RKO (cell line): ENCODE results near the gene SPTAN1.

ENCODE experiments used
- DNase-seq: peaks from one replicate; pipeline ENCODE4 v3.0.0-alpha.2; 2016; ENCODE audit warnings: low spot score

SPTAN1 gene

GRCh38 chr9:128607642-128608350, 55.4 kb downstream of the SPTAN1 start:
- no peak for DNase-seq

- no peak for DNase-seq
Measured at GRCh38 chr9:128610897-128611296, 58.5 kb downstream of the SPTAN1 start.

- DNase-seq = no peak
Measured at GRCh38 chr9:128611600-128612394, 59.4 kb downstream of the SPTAN1 start.

GRCh38 chr9:128614728-128615127, 62.3 kb downstream of the SPTAN1 start:
- no peak for DNase-seq

GRCh38 chr9:128615571-128615970, 63.2 kb downstream of the SPTAN1 start:
- DNase-seq = no peak

- no peak for DNase-seq
Measured at GRCh38 chr9:128617943-128618342, 65.6 kb downstream of the SPTAN1 start.

- no peak for DNase-seq
Measured at GRCh38 chr9:128619127-128619526, 66.7 kb downstream of the SPTAN1 start.

- DNase-seq = no peak
Measured at GRCh38 chr9:128619779-128620178, 67.4 kb downstream of the SPTAN1 start.

- no peak for DNase-seq
Measured at GRCh38 chr9:128621730-128622455, 69.5 kb downstream of the SPTAN1 start.

GRCh38 chr9:128624566-128624965, 72.2 kb downstream of the SPTAN1 start:
- DNase-seq = no peak

- no peak for DNase-seq
Measured at GRCh38 chr9:128625391-128626146, 73.2 kb downstream of the SPTAN1 start.

GRCh38 chr9:128626181-128626580, 73.8 kb downstream of the SPTAN1 start:
- DNase-seq = no peak

- no peak for DNase-seq
Measured at GRCh38 chr9:128627127-128627715, 74.8 kb downstream of the SPTAN1 start.

- no peak for DNase-seq
Measured at GRCh38 chr9:128627906-128628305, 75.5 kb downstream of the SPTAN1 start.

- no peak for DNase-seq
Measured at GRCh38 chr9:128628471-128629048, 76.2 kb downstream of the SPTAN1 start.

GRCh38 chr9:128629136-128629535, 76.7 kb downstream of the SPTAN1 start:
- no peak for DNase-seq

- no peak for DNase-seq
Measured at GRCh38 chr9:128629852-128630545, 77.6 kb downstream of the SPTAN1 start.

GRCh38 chr9:128631636-128632035, 79.2 kb downstream of the SPTAN1 start:
- no peak for DNase-seq

GRCh38 chr9:128632066-128632465, 79.7 kb downstream of the SPTAN1 start:
- no peak for DNase-seq

- DNase-seq = no peak
Measured at GRCh38 chr9:128632486-128632885, 80.1 kb downstream of the SPTAN1 start.

GRCh38 chr9:128633057-128633456, 80.7 kb downstream of the SPTAN1 start:
- no peak for DNase-seq
